ENCODE results near the gene PBXIP1. TPM values are rescaled to one million over a fixed set of nuclear protein-coding genes. Genes with fewer than 3 reads are reported as not detected.

PBXIP1 gene
- total and polyA plus RNA-seq, 2 of the 13 experiments (the other 11 are each of a cell fraction or from before 2014, with no cell fraction given), result 16.3 to 31.9 TPM

- TF ChIP-seq ZBTB4 (CRISPR knock-in tag; IDR thresholded peaks at IDR 0.05; ENCODE audit: borderline replicate concordance), result 0 out of 2 replicates have a peak, but pooled peaks have one; percentile 39
- no peak for TF ChIP-seq RXRB (CRISPR knock-in tag; IDR thresholded peaks at IDR 0.05; ENCODE audit: borderline replicate concordance)
- TF ChIP-seq SMAD9 (CRISPR knock-in tag; IDR thresholded peaks at IDR 0.05), result no peak
- TF ChIP-seq PAXIP1 (CRISPR knock-in tag; conservative IDR thresholded peaks at IDR 0.05), result 0 out of 2 replicates have a peak, but pooled peaks have one; percentile 15
- TF ChIP-seq RFX1 (IDR thresholded peaks at IDR 0.05), result peak; percentile 92
- no peak for TF ChIP-seq CHD2 (IDR thresholded peaks at IDR 0.05; ENCODE audit: low read depth, low read length)
- TF ChIP-seq HDAC1 (CRISPR knock-in tag; IDR thresholded peaks at IDR 0.05), result 0 out of 2 replicates have a peak, but pooled peaks have one; percentile 20
- TF ChIP-seq ZNF431 (CRISPR knock-in tag; IDR thresholded peaks at IDR 0.05; ENCODE audit: borderline replicate concordance, low read depth), result no peak
- 0 out of 2 replicates have a peak, but pooled peaks have one; percentile 36 for TF ChIP-seq ZSCAN25 (CRISPR knock-in tag; IDR thresholded peaks at IDR 0.05)
- TF ChIP-seq ETV6 (CRISPR knock-in tag; conservative IDR thresholded peaks at IDR 0.05), result no peak
- TF ChIP-seq UBTF (CRISPR knock-in tag; IDR thresholded peaks at IDR 0.05), result no peak
- TF ChIP-seq KDM5A (IDR thresholded peaks at IDR 0.05; ENCODE audit: borderline replicate concordance, low read length), result no peak
- TF ChIP-seq ZNF616 (CRISPR knock-in tag; IDR thresholded peaks at IDR 0.05; ENCODE audit: low read depth), result no peak
Observed at GRCh38 chr1:154941333-154942013, 14.4 kb downstream of the PBXIP1 start (continued).
